ENCODE measurements around the gene CACNA2D4. TPM values are rescaled to one million over a fixed set of nuclear protein-coding genes. Genes with fewer than 3 reads are reported as not detected.

CACNA2D4 gene
- total RNA-seq, 4 donors from 2014 or later, result 10.1 to 16.2 (median 11.4) TPM

- WGBS, 2 donors, result 83 to 91% methylated on average over 3 of the region's 3 CpGs
- no peak for DNase-seq (ENCODE audit: low spot score in 2 of 2)
- Histone ChIP-seq H3K9me3 (no peaks in the 10 kb centered on the region), H3K4me1 (peaks cover 0 to 69% (median 16%) of the 10 kb centered on the region in 4 donors), H3K27ac (no peak overlapping the region), H3K27me3 (no peaks in the 10 kb centered on the region), H3K36me3 (peaks cover 0 to 14% (median 0%) of the 10 kb centered on the region in 3 donors), H3K4me3 (no peak overlapping the region)
- no peak for TF ChIP-seq EP300 (IDR thresholded peaks at IDR 0.05)
- no peak for TF ChIP-seq POLR2A (IDR thresholded peaks at IDR 0.05)
- no peak for TF ChIP-seq CTCF (IDR thresholded peaks at IDR 0.05)
Measured at GRCh38 chr12:1761857-1762256, 156.6 kb downstream of the CACNA2D4 start.

GRCh38 chr12:1760566-1761382, 157.7 kb downstream of the CACNA2D4 start:
- H3K27me3 ChIP-seq, result no peaks in the 10 kb centered on the region
- peaks cover 0 to 61% (median 16%) of the 10 kb centered on the region in 4 donors for H3K4me1 ChIP-seq
- no peaks in the 10 kb centered on the region for H3K9me3 ChIP-seq
- no peak overlapping the region for H3K4me3 ChIP-seq
- DNase-seq (ENCODE audit: low spot score in 2 of 2), result no peak
- H3K36me3 ChIP-seq, result peaks cover 0 to 19% (median 0%) of the 10 kb centered on the region in 3 donors
- peak overlapping the region in 2 of 4 donors; percentile 29 to 78 for H3K27ac ChIP-seq
- WGBS, 2 donors, result 56 to 60% methylated on average over 2 of the region's 2 CpGs
- TF ChIP-seq CTCF (IDR thresholded peaks at IDR 0.05) (no peak), POLR2A (IDR thresholded peaks at IDR 0.05) (no peak), EP300 (IDR thresholded peaks at IDR 0.05) (peak in 1 of 2 donors; percentile 30)

- Histone ChIP-seq H3K27me3 (no peaks in the 10 kb centered on the region), H3K4me1 (peaks cover 0 to 57% (median 16%) of the 10 kb centered on the region in 4 donors), H3K4me3 (no peak overlapping the region), H3K36me3 (peaks cover 0 to 36% (median 7%) of the 10 kb centered on the region in 3 donors), H3K9me3 (no peaks in the 10 kb centered on the region), H3K27ac (peak overlapping the region in 3 of 4 donors; percentile 54 to 78 (median 55))
- TF ChIP-seq CTCF (IDR thresholded peaks at IDR 0.05) (no peak), EP300 (IDR thresholded peaks at IDR 0.05) (peak; percentile 60 to 74), POLR2A (IDR thresholded peaks at IDR 0.05) (no peak)
- 17 to 23% methylated on average over 4 of the region's 4 CpGs for WGBS, 2 donors
- no peak for DNase-seq (ENCODE audit: low spot score in 2 of 2)
Measured at GRCh38 chr12:1758887-1759286, 159.6 kb downstream of the CACNA2D4 start.

- Histone ChIP-seq H3K27me3 (no peaks in the 10 kb centered on the region), H3K4me1 (peaks cover 0 to 57% (median 16%) of the 10 kb centered on the region in 4 donors), H3K4me3 (no peak overlapping the region), H3K36me3 (peaks cover 0 to 32% (median 7%) of the 10 kb centered on the region in 3 donors), H3K9me3 (no peaks in the 10 kb centered on the region), H3K27ac (peak overlapping the region in 2 of 4 donors; percentile 55 to 78)
- no peak for DNase-seq (ENCODE audit: low spot score in 2 of 2)
- TF ChIP-seq POLR2A (IDR thresholded peaks at IDR 0.05), result no peak
- TF ChIP-seq CTCF (IDR thresholded peaks at IDR 0.05), result no peak
- TF ChIP-seq EP300 (IDR thresholded peaks at IDR 0.05), result no peak
- WGBS, 2 donors, result 67 to 72% methylated on average over 2 of the region's 2 CpGs
Measured at GRCh38 chr12:1758376-1758775, 160.1 kb downstream of the CACNA2D4 start.

- H3K4me3 ChIP-seq, result no peak overlapping the region
- peaks cover 0 to 12% (median 0%) of the 10 kb centered on the region in 4 donors for H3K4me1 ChIP-seq
- peaks cover 0 to 36% (median 5%) of the 10 kb centered on the region in 3 donors for H3K36me3 ChIP-seq
- no peak for DNase-seq (ENCODE audit: low spot score in 2 of 2)
- H3K9me3 ChIP-seq, result peaks cover 0 to 22% (median 0%) of the 10 kb centered on the region in 4 donors
- 90 to 93% methylated on average over 3 of the region's 3 CpGs for WGBS, 2 donors
- no peak for TF ChIP-seq POLR2A (IDR thresholded peaks at IDR 0.05)
- TF ChIP-seq EP300 (IDR thresholded peaks at IDR 0.05), result no peak
- TF ChIP-seq CTCF (IDR thresholded peaks at IDR 0.05), result no peak
- H3K27me3 ChIP-seq, result no peaks in the 10 kb centered on the region
- no peak overlapping the region for H3K27ac ChIP-seq
Measured at GRCh38 chr12:1750300-1750699, 168.2 kb downstream of the CACNA2D4 start.
